ENCODE results near the gene DGKQ.
"Not testable (repeated sequence)": the region's sequence is repeated elsewhere in the genome, so short reads cannot be mapped to it uniquely, and the experiment has no call there.

The DGKQ gene

GRCh38 chr4:976016-976415 is 2.6 kb upstream of the DGKQ start:
- DNase-seq = not testable (repeated sequence)

GRCh38 chr4:974668-975067 is 1.3 kb upstream of the DGKQ start:
- no peak for DNase-seq

GRCh38 chr4:972651-973424 is 531 bp downstream of the DGKQ start:
- DNase-seq = no peak

GRCh38 chr4:971666-972500 is 1.5 kb downstream of the DGKQ start:
- no peak for DNase-seq

- no peak for DNase-seq
These were observed 2.4 kb downstream of the DGKQ start for GRCh38 chr4:970854-971520.

- DNase-seq = no peak
These were observed 3.2 kb downstream of the DGKQ start for GRCh38 chr4:970046-970745.

GRCh38 chr4:968621-969394 is 4.6 kb downstream of the DGKQ start:
- DNase-seq = no peak

GRCh38 chr4:968221-968620 is 5.1 kb downstream of the DGKQ start:
- DNase-seq = no peak

GRCh38 chr4:967113-968104 is 6.0 kb downstream of the DGKQ start:
- DNase-seq = no peak

- no peak for DNase-seq
These were observed 6.9 kb downstream of the DGKQ start for GRCh38 chr4:966266-967112.

GRCh38 chr4:965766-966134 is 7.6 kb downstream of the DGKQ start:
- DNase-seq = no peak

- DNase-seq = no peak
These were observed 8.2 kb downstream of the DGKQ start for GRCh38 chr4:965048-965765.

GRCh38 chr4:964346-965025 is 8.9 kb downstream of the DGKQ start:
- DNase-seq = no peak

- no peak for DNase-seq
These were observed 9.8 kb downstream of the DGKQ start for GRCh38 chr4:963276-964225.

GRCh38 chr4:962231-963208 is 10.8 kb downstream of the DGKQ start:
- DNase-seq = no peak
